Dendritic cell treated with granulocyte-macrophage colony-stimulating factor and Interleukin-4, amounts not matched to agents 40 ng/mL and 50 ng/mL, for 4 days (primary cell): ENCODE measurements around the gene SMC6.

Source experiments
- H3K27ac Mint-ChIP-seq: one replicate; pipeline ENCODE4 v1.8.0; 2022; ENCODE audit warnings: mild to moderate bottlenecking, mixed read lengths
- H3K27me3 Mint-ChIP-seq: one replicate; pipeline ENCODE4 v1.8.0; 2022; ENCODE audit warnings: mild to moderate bottlenecking, mixed read lengths
- H3K36me3 Mint-ChIP-seq: one replicate; pipeline ENCODE4 v1.8.0; 2022; ENCODE audit warnings: low read depth, mixed read lengths
- H3K4me1 Mint-ChIP-seq: one replicate; pipeline ENCODE4 v1.8.0; 2022; ENCODE audit warnings: low read depth, mixed read lengths
- H3K4me3 Mint-ChIP-seq: one replicate; pipeline ENCODE4 v1.8.0; 2022; ENCODE audit warnings: mild to moderate bottlenecking, moderate library complexity, mixed read lengths
- H3K9me3 Mint-ChIP-seq: one replicate; pipeline ENCODE4 v1.8.0; 2022; ENCODE audit warnings: mixed read lengths
- intact Hi-C: fragments of 100-400 bp; cut with micrococcal nuclease; formaldehyde crosslinking; loops from one replicate; pipeline ENCODE4 v1.15.0; 2022

Gene SMC6

DNA sequence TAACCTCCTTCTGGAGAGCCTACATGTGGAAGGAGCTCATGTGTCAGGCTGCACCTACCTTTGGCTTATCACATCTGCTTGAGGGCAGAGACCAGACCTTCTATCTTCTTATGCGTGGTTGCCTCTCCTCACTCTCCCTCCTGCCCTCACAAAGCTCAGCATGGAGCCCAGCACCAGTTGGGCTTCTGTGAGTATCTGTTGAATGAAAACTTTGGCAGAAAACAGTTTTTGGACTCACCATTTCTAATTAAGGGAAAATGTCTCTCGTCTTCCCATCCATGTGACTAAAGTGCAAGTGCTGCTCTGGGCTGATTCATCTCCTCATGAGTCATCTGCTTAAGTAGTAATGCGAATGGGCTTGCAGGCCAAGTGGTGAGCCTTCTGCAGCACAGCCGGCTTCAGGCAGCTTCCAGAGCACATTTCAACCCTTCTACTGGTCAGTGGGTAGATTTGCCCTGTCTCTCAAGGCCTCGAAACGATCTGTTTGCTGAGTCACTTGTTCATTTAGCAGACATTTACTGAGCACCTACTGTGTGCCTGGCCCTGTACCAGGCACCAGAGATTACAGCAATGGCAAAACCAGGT, 110.5 kb downstream of the SMC6 start:
- H3K27me3 Mint-ChIP-seq = no peaks in the 10 kb centered on the region
- intact Hi-C loops = no loop called here
- peaks cover 44% of the 10 kb centered on the region for H3K4me1 Mint-ChIP-seq
- H3K4me3 Mint-ChIP-seq = no peak overlapping the region
- no peaks in the 10 kb centered on the region for H3K36me3 Mint-ChIP-seq
- no peaks in the 10 kb centered on the region for H3K9me3 Mint-ChIP-seq
- H3K27ac Mint-ChIP-seq = peak overlapping the region; percentile 78

DNA sequence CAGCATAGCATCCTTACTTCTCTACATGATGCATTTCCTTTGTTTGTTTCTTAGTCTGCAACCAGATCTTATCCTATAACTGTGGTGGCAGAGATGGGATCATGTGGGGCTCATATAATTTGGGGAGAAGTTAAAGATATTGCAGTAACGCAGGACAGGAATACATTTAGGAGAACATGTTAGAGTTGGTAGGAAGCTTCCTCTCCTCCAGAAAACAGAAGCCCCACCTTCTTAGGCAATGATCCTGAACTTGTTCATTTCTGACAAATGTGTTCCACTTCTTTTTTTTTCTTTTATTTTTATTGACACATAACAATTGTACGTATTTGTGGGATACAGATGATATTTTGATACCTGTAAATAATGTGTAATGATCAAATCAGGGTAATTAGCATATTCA, 113.2 kb downstream of the SMC6 start:
- Mint-ChIP-seq H3K27ac (no peak overlapping the region), H3K36me3 (no peaks in the 10 kb centered on the region), H3K4me1 (peaks cover 30% of the 10 kb centered on the region), H3K27me3 (no peaks in the 10 kb centered on the region), H3K4me3 (no peak overlapping the region), H3K9me3 (no peaks in the 10 kb centered on the region)
- intact Hi-C loops = no loop called here

GRCh38 chr2:17638196-17638743, 115.3 kb downstream of the SMC6 start:
- Mint-ChIP-seq H3K27me3 (no peaks in the 10 kb centered on the region), H3K9me3 (no peaks in the 10 kb centered on the region), H3K4me1 (peaks cover 12% of the 10 kb centered on the region), H3K4me3 (no peak overlapping the region), H3K36me3 (no peaks in the 10 kb centered on the region), H3K27ac (no peak overlapping the region)
- intact Hi-C loops = no loop called here

DNA sequence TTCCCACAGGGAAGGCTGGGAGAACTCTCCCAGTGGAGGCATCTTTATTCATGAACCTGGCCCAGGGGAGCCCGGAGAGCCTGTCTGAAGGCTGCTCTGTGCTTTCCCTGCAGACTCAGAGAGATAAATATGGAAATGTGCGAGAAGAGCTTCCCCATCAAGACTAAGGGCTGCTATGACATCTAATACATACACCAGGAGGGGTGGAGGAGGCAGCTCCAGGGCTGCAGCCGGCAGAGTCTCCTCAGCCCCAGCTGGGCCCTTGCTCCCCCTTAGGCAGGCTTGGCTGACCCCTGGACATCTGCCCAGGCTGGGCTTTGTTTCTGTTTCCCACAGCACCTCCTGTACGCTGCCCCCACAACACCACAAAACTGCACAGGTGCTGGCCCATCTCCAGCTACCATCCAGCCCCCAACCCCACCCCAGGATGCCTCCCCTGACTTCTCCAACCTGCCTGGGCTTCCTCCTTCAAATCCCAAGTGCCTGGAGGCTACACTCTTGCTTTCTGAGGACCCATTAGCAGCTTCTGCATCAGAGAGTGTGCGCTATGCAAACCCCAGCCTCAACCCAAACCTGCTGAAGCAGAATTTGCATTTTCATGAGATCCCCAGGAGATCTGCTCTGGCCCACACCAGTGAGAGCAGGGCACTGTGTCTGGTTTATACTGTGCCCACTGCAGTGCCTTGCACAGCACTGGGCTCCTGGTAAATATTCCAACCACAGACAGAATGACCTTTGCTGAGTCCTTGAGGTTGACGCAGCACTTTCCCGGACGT, 116.3 kb downstream of the SMC6 start:
- H3K4me3 Mint-ChIP-seq = no peak overlapping the region
- H3K4me1 Mint-ChIP-seq = peaks cover 2% of the 10 kb centered on the region
- no peaks in the 10 kb centered on the region for H3K27me3 Mint-ChIP-seq
- intact Hi-C loops = no loop called here
- H3K27ac Mint-ChIP-seq = no peak overlapping the region
- no peaks in the 10 kb centered on the region for H3K36me3 Mint-ChIP-seq
- H3K9me3 Mint-ChIP-seq = no peaks in the 10 kb centered on the region

GRCh38 chr2:17636257-17636656, 117.4 kb downstream of the SMC6 start:
- no peak overlapping the region for H3K4me3 Mint-ChIP-seq
- intact Hi-C loops = no loop called here
- H3K4me1 Mint-ChIP-seq = no peaks in the 10 kb centered on the region
- H3K27me3 Mint-ChIP-seq = no peaks in the 10 kb centered on the region
- H3K27ac Mint-ChIP-seq = no peak overlapping the region
- H3K9me3 Mint-ChIP-seq = no peaks in the 10 kb centered on the region
- H3K36me3 Mint-ChIP-seq = no peaks in the 10 kb centered on the region

GRCh38 chr2:17634997-17635396, 118.6 kb downstream of the SMC6 start:
- Mint-ChIP-seq H3K36me3 (no peaks in the 10 kb centered on the region), H3K9me3 (peaks cover 2% of the 10 kb centered on the region), H3K27me3 (no peaks in the 10 kb centered on the region), H3K4me3 (no peak overlapping the region), H3K27ac (no peak overlapping the region), H3K4me1 (no peaks in the 10 kb centered on the region)
- intact Hi-C loops = no loop called here

- no peaks in the 10 kb centered on the region for H3K27me3 Mint-ChIP-seq
- no peaks in the 10 kb centered on the region for H3K36me3 Mint-ChIP-seq
- H3K27ac Mint-ChIP-seq = no peak overlapping the region
- intact Hi-C loops = no loop called here
- H3K4me1 Mint-ChIP-seq = no peaks in the 10 kb centered on the region
- H3K9me3 Mint-ChIP-seq = peaks cover 9% of the 10 kb centered on the region
- H3K4me3 Mint-ChIP-seq = no peak overlapping the region
Measured at GRCh38 chr2:17630089-17630488, 123.5 kb downstream of the SMC6 start.

DNA sequence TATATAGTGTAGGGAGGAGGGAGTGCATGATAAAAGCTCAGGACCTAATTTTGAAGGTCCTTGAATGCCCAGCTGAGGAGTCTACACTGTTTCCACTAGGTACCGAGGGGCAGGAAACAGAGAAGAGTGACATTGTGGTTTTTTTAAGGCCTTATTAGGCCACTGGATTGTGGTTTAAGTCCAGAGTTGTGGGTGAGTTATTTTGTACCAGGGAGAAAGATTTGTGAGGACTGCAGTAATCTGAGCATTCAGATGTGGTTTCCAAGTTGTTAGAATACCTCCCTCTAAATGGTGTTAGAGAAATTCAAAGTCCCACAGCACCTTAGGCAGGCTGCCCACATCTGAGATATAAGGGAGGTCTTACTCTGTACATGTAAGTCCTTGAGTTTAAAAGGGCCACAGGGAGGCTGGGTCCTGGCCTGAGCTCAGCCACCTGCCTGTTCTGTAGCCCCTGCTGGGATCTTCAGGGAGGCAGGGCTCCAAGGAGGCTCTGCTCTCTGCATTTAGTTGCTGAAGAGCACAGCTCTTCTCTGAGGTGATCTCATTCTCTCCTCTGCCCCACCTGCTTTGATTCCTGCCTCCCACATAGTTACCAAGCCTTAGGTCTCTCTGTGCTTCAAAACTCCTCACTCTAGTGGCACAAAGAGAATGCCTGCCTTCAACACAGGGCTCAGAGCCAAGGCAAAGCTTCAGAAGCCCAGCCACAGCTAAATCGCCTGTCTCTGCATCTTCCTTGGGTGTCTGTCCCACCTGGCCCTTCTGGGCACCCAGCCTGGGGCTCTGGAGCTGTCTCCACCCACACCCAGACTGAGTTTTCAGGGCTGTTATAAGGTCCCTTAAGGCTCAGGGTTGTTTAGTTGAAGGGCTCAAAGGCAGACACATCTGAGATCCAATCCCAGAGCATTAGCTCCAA, 125.0 kb downstream of the SMC6 start:
- Mint-ChIP-seq H3K27me3 (no peaks in the 10 kb centered on the region), H3K4me3 (no peak overlapping the region), H3K36me3 (no peaks in the 10 kb centered on the region), H3K9me3 (peaks cover 9% of the 10 kb centered on the region), H3K4me1 (no peaks in the 10 kb centered on the region), H3K27ac (no peak overlapping the region)
- intact Hi-C loops = no loop called here

- intact Hi-C loops = no loop called here
- H3K27me3 Mint-ChIP-seq = no peaks in the 10 kb centered on the region
- no peak overlapping the region for H3K4me3 Mint-ChIP-seq
- no peak overlapping the region for H3K27ac Mint-ChIP-seq
- no peaks in the 10 kb centered on the region for H3K4me1 Mint-ChIP-seq
- no peaks in the 10 kb centered on the region for H3K36me3 Mint-ChIP-seq
- peaks cover 9% of the 10 kb centered on the region for H3K9me3 Mint-ChIP-seq
Measured at GRCh38 chr2:17627434-17627833, 126.2 kb downstream of the SMC6 start.

- H3K4me3 Mint-ChIP-seq = no peak overlapping the region
- no peaks in the 10 kb centered on the region for H3K4me1 Mint-ChIP-seq
- peaks cover 9% of the 10 kb centered on the region for H3K9me3 Mint-ChIP-seq
- no peak overlapping the region for H3K27ac Mint-ChIP-seq
- H3K36me3 Mint-ChIP-seq = no peaks in the 10 kb centered on the region
- intact Hi-C loops = no loop called here
- no peaks in the 10 kb centered on the region for H3K27me3 Mint-ChIP-seq
Measured at GRCh38 chr2:17626986-17627385, 126.6 kb downstream of the SMC6 start.

DNA sequence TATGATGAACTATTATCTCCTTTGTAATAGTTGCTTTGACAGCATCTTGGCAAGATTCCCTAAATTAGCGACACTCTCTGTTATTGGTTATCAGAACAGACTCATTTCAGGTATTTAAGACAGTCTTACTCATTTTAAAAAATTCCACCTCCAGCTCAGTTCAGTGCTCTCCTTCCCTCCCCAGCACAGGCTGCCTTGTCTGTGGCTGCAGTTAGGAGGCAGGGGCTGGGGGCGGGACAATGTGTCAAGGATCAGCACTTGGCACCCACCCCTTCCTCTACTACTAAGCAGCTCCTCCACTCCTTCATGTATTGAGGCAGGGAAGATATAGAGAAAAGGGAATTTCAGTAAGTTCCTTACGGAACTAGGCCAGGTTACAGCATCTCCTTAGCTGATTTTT, 128.2 kb downstream of the SMC6 start:
- H3K9me3 Mint-ChIP-seq = peaks cover 9% of the 10 kb centered on the region
- no peak overlapping the region for H3K4me3 Mint-ChIP-seq
- no peaks in the 10 kb centered on the region for H3K36me3 Mint-ChIP-seq
- no peak overlapping the region for H3K27ac Mint-ChIP-seq
- H3K4me1 Mint-ChIP-seq = no peaks in the 10 kb centered on the region
- intact Hi-C loops = no loop called here
- H3K27me3 Mint-ChIP-seq = no peaks in the 10 kb centered on the region

- Mint-ChIP-seq H3K4me1 (no peaks in the 10 kb centered on the region), H3K4me3 (no peak overlapping the region), H3K36me3 (no peaks in the 10 kb centered on the region), H3K9me3 (no peaks in the 10 kb centered on the region), H3K27ac (no peak overlapping the region), H3K27me3 (no peaks in the 10 kb centered on the region)
- intact Hi-C loops = no loop called here
Measured at GRCh38 chr2:17621781-17622180, 131.8 kb downstream of the SMC6 start.

GRCh38 chr2:17620841-17621240, 132.8 kb downstream of the SMC6 start:
- Mint-ChIP-seq H3K9me3 (no peaks in the 10 kb centered on the region), H3K4me1 (no peaks in the 10 kb centered on the region), H3K4me3 (no peak overlapping the region), H3K27ac (no peak overlapping the region), H3K36me3 (no peaks in the 10 kb centered on the region), H3K27me3 (no peaks in the 10 kb centered on the region)
- intact Hi-C loops = no loop called here

GRCh38 chr2:17620280-17620679, 133.3 kb downstream of the SMC6 start:
- no peaks in the 10 kb centered on the region for H3K9me3 Mint-ChIP-seq
- H3K27me3 Mint-ChIP-seq = no peaks in the 10 kb centered on the region
- H3K36me3 Mint-ChIP-seq = no peaks in the 10 kb centered on the region
- no peaks in the 10 kb centered on the region for H3K4me1 Mint-ChIP-seq
- intact Hi-C loops = no loop called here
- H3K4me3 Mint-ChIP-seq = no peak overlapping the region
- H3K27ac Mint-ChIP-seq = no peak overlapping the region
